Middle frontal gyrus (tissue), 1 donor: ENCODE measurements around the gene KDM4B.
A peak's percentile ranks its signal among the peaks of the same experiment; 100 is the strongest.
"Not testable (repeated sequence)": the region's sequence is repeated elsewhere in the genome, so short reads cannot be mapped to it uniquely, and the experiment has no call there.

Experiments
- DNase-seq: peaks from one replicate; pipeline ENCODE4 v3.0.0-alpha.2; 2015; ENCODE audit warnings: low spot score; ENCODE audit errors: extremely low spot score

KDM4B gene

GRCh38 chr19:4968462-4969291, at the start of gene KDM4B:
KDM4B (plus strand) TSS chr19:4969113; CDS start chr19:5032891, 63,778 bp downstream.
- DNase-seq: peak; percentile 97

GRCh38 chr19:4922530-4923275, 46.2 kb upstream of the KDM4B start:
- DNase-seq: no peak

GRCh38 chr19:4923276-4923747, 45.6 kb upstream of the KDM4B start:
- no peak for DNase-seq

GRCh38 chr19:4929186-4929585, 39.7 kb upstream of the KDM4B start:
- DNase-seq: no peak

GRCh38 chr19:4930664-4931063, 38.2 kb upstream of the KDM4B start:
- no peak for DNase-seq

- DNase-seq: no peak
Observed at GRCh38 chr19:4932711-4933110, 36.2 kb upstream of the KDM4B start.

- DNase-seq: no peak
Observed at GRCh38 chr19:4933528-4933927, 35.4 kb upstream of the KDM4B start.

GRCh38 chr19:4935444-4935843, 33.5 kb upstream of the KDM4B start:
- DNase-seq: no peak

- no peak for DNase-seq
Observed at GRCh38 chr19:4937060-4937459, 31.9 kb upstream of the KDM4B start.

GRCh38 chr19:4938461-4938860, 30.5 kb upstream of the KDM4B start:
- not testable (repeated sequence) for DNase-seq

GRCh38 chr19:4939466-4939865, 29.4 kb upstream of the KDM4B start:
- no peak for DNase-seq

GRCh38 chr19:4941638-4942169, 27.2 kb upstream of the KDM4B start:
- not testable (repeated sequence) for DNase-seq

GRCh38 chr19:4950650-4951049, 18.3 kb upstream of the KDM4B start:
- not testable (repeated sequence) for DNase-seq

- DNase-seq: no peak
Observed at GRCh38 chr19:4951656-4952055, 17.3 kb upstream of the KDM4B start.

GRCh38 chr19:4952945-4953344, 16.0 kb upstream of the KDM4B start:
- DNase-seq: no peak

- DNase-seq: not testable (repeated sequence)
Observed at GRCh38 chr19:4954320-4955149, 14.4 kb upstream of the KDM4B start.

- DNase-seq: no peak
Observed at GRCh38 chr19:4955274-4955673, 13.6 kb upstream of the KDM4B start.

GRCh38 chr19:4957981-4958380, 10.9 kb upstream of the KDM4B start:
- no peak for DNase-seq

- DNase-seq: no peak
Observed at GRCh38 chr19:4962085-4962619, 6.8 kb upstream of the KDM4B start.

GRCh38 chr19:4965061-4965460, 3.9 kb upstream of the KDM4B start:
- DNase-seq: no peak

GRCh38 chr19:4966591-4966990, 2.3 kb upstream of the KDM4B start:
- no peak for DNase-seq
